Tibial artery (tissue), 4 donors: ENCODE data around the gene NUCB1.
"Not testable (repeated sequence)": the region's sequence is repeated elsewhere in the genome, so short reads cannot be mapped to it uniquely, and the experiment has no call there.

Source experiments
- DNase-seq, 2 donors: peaks; one replicate each; pipeline ENCODE4 v3.0.0-alpha.2; 2019
- H3K27ac ChIP-seq, 2 donors: fragments of 200-600 bp; sonication (generic) in 1 of 2; 1 replicate in 1 of 2; 2 replicates in 1 of 2; pipeline ENCODE4 v1.5.1; 2018 to 2019; ENCODE audit warnings: mild to moderate bottlenecking in 1 of 2
- H3K27me3 ChIP-seq, 2 donors: fragments of 200-600 bp; sonication (generic) in 1 of 2; one replicate each; pipeline versions ENCODE4 v1.5.1 to v1.6.0; 2016 to 2019
- H3K36me3 ChIP-seq, 3 donors: fragments of 200-600 bp; sonication (generic) in 2 of 3; one replicate each; pipeline ENCODE4 v1.5.1; 2016 to 2019; ENCODE audit warnings: mild to moderate bottlenecking in 2 of 3
- H3K4me1 ChIP-seq, 4 donors: fragments of 200-600 bp; sonication (generic) in 2 of 4; 1 replicate in 3 of 4; 2 replicates in 1 of 4; pipeline ENCODE4 v1.5.1; 2016 to 2019
- H3K4me3 ChIP-seq, 2 donors: fragments of 200-600 bp; sonication (generic) in 1 of 2; 1 replicate in 1 of 2; 2 replicates in 1 of 2; pipeline ENCODE4 v1.5.1; 2018 to 2019; ENCODE audit warnings: mild to moderate bottlenecking in 2 of 2
- H3K9me3 ChIP-seq, 3 donors: fragments of 200-600 bp; sonication (generic) in 1 of 3; one replicate each; pipeline ENCODE4 v1.5.1; 2016 to 2019
- intact Hi-C: fragments of 100-400 bp; cut with DNase I; formaldehyde crosslinking; loops from one replicate; pipeline ENCODE4 v1.15.0; 2023; ENCODE audit warnings: low total_unique reads
- TF ChIP-seq, protein P1 (sequence below), 2 experiments: fragments of 200-600 bp in 1 of 2; fragments of 450-650 bp in 1 of 2; IDR thresholded peaks; one replicate each; pipeline ENCODE4 v1.5.1; 2017 to 2019; ENCODE audit warnings: antibody characterized with exemption in 2 of 2, mild to moderate bottlenecking in 1 of 2, moderate library complexity in 1 of 2

Gene NUCB1

GRCh38 chr19:48907671-48908070, 7.6 kb downstream of the NUCB1 start:
- Histone ChIP-seq H3K36me3 (peaks cover 75 to 94% (median 84%) of the 10 kb centered on the region in 3 donors), H3K27me3 (no peaks in the 10 kb centered on the region), H3K4me1 (peaks cover 0 to 7% (median 5%) of the 10 kb centered on the region in 4 donors), H3K9me3 (no peaks in the 10 kb centered on the region), H3K4me3 (no peak overlapping the region), H3K27ac (no peak overlapping the region)
- DNase-seq: no peak
- TF ChIP-seq, protein P1, sequence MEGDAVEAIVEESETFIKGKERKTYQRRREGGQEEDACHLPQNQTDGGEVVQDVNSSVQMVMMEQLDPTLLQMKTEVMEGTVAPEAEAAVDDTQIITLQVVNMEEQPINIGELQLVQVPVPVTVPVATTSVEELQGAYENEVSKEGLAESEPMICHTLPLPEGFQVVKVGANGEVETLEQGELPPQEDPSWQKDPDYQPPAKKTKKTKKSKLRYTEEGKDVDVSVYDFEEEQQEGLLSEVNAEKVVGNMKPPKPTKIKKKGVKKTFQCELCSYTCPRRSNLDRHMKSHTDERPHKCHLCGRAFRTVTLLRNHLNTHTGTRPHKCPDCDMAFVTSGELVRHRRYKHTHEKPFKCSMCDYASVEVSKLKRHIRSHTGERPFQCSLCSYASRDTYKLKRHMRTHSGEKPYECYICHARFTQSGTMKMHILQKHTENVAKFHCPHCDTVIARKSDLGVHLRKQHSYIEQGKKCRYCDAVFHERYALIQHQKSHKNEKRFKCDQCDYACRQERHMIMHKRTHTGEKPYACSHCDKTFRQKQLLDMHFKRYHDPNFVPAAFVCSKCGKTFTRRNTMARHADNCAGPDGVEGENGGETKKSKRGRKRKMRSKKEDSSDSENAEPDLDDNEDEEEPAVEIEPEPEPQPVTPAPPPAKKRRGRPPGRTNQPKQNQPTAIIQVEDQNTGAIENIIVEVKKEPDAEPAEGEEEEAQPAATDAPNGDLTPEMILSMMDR (IDR thresholded peaks at IDR 0.05): no peak
- intact Hi-C loops: no loop called here

GRCh38 chr19:48909424-48910077, 9.4 kb downstream of the NUCB1 start:
- H3K4me3 ChIP-seq, H3K27me3 ChIP-seq, H3K27ac ChIP-seq, H3K4me1 ChIP-seq, DNase-seq, intact Hi-C loops, H3K9me3 ChIP-seq: not testable (repeated sequence)
- peaks cover 89 to 100% (median 98%) of the 10 kb centered on the region in 3 donors for H3K36me3 ChIP-seq

DNA sequence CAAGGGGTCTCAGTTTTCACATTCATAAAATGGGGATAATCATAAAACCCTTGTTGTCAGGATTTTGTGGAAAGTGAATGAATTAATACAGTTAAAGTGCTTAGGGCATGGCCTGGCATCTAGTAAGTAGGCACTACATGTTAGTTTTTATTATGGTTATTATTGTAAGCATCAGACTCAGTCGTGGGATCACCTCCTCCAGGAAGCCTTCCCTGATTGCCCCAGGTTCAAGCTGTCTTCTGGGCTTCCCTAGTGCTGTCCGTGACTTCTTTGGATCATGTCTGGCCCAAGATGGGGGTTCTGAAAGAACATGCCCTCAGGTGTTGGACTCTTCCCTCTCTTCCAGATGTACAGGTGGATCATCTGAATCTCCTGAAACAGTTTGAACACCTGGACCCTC, 10.7 kb downstream of the NUCB1 start:
- intact Hi-C loops: no loop called here
- H3K4me1 ChIP-seq: no peaks in the 10 kb centered on the region
- H3K9me3 ChIP-seq: no peaks in the 10 kb centered on the region
- H3K27ac ChIP-seq: no peak overlapping the region
- H3K36me3 ChIP-seq: peaks cover 89 to 100% (median 98%) of the 10 kb centered on the region in 3 donors
- H3K4me3 ChIP-seq: no peak overlapping the region
- DNase-seq: no peak
- TF ChIP-seq, protein P1 (IDR thresholded peaks at IDR 0.05): no peak
- no peaks in the 10 kb centered on the region for H3K27me3 ChIP-seq

- Histone ChIP-seq H3K9me3 (no peaks in the 10 kb centered on the region), H3K36me3 (peaks cover 84 to 100% (median 94%) of the 10 kb centered on the region in 3 donors), H3K27me3 (no peaks in the 10 kb centered on the region), H3K4me1 (no peaks in the 10 kb centered on the region), H3K4me3 (no peak overlapping the region), H3K27ac (no peak overlapping the region)
- TF ChIP-seq, protein P1 (IDR thresholded peaks at IDR 0.05): no peak
- DNase-seq: no peak
- intact Hi-C loops: no loop called here
These were observed 13.2 kb downstream of the NUCB1 start for GRCh38 chr19:48913114-48913889.

- Histone ChIP-seq H3K27ac (no peak overlapping the region), H3K9me3 (no peaks in the 10 kb centered on the region), H3K4me3 (no peak overlapping the region), H3K36me3 (peaks cover 88 to 100% (median 95%) of the 10 kb centered on the region in 3 donors), H3K4me1 (no peaks in the 10 kb centered on the region), H3K27me3 (no peaks in the 10 kb centered on the region)
- DNase-seq: no peak
- intact Hi-C loops: no loop called here
- TF ChIP-seq, protein P1 (IDR thresholded peaks at IDR 0.05): no peak
These were observed 14.1 kb downstream of the NUCB1 start for GRCh38 chr19:48914181-48914580.

DNA sequence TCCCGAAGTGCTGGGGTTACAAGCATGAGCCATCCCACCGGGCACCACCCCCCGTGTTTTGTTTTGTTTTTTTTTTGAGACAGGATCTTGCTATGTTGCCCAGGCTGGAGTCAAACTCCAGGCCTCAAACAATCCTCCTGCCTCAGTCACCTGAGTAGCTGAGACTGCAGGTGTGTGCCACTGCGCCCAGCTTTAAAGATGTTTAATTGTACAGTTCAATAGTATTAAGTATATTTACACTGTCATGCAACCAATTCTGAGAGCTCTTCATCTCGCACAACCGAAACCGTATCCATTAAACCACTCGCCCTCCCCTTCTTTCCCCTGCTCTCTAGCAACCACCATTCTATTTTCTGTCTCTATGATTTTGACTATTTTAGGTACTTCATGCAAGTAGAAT, 15.6 kb downstream of the NUCB1 start:
- no peaks in the 10 kb centered on the region for H3K4me1 ChIP-seq
- TF ChIP-seq, protein P1 (IDR thresholded peaks at IDR 0.05): no peak
- DNase-seq: no peak
- H3K9me3 ChIP-seq: no peaks in the 10 kb centered on the region
- H3K4me3 ChIP-seq: no peak overlapping the region
- intact Hi-C loops: no loop called here
- H3K36me3 ChIP-seq: peaks cover 78 to 100% (median 86%) of the 10 kb centered on the region in 3 donors
- no peaks in the 10 kb centered on the region for H3K27me3 ChIP-seq
- H3K27ac ChIP-seq: no peak overlapping the region
